HG03025 (cell line): ENCODE results near the gene PTBP1.

Source experiments
- ATAC-seq: cut with Tn5 transposase; IDR thresholded peaks from one replicate; pipeline ENCODE4 v1.9.1; 2021; ENCODE audit warnings: mild to moderate bottlenecking, moderate library complexity; ENCODE audit not compliant: unreplicated experiment, low FRiP score

The PTBP1 gene

GRCh38 chr19:772063-772462, 25.2 kb upstream of the PTBP1 start:
- no peak for ATAC-seq

DNA sequence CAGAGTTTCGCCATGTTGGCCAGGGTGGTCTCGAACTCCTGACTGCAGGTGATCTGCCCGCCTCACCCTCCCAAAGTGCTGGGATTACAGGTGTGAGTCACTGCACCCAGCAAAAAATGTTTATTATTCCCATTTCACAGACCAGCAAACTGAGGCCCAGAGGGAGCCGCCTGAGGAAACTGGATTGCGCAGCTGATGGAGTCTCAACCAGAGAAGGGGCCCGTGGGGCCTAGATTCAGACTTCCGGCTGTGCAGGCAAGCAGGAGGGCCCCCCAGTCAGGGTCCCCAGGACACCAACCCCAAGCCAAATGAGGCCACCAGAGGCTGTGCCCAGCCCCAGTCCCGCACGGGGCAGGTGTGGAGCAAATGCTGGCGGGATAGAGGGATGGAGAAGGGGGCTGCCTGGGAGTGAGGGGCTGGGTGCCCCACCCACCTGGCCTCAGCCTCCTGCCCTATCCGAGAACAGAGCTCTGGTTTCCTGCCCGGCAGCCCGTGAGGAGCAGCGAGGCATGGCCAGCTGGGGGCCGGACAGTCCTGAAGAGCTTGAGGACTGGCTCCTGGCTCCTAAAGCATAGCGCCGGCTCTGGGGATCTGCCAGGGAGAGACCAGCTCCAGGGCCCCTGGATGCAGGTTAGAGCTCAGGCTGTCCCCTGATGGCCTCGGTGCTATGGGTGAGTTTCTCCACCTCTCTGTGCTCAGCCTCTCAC, 24.4 kb upstream of the PTBP1 start:
- ATAC-seq: no peak

DNA sequence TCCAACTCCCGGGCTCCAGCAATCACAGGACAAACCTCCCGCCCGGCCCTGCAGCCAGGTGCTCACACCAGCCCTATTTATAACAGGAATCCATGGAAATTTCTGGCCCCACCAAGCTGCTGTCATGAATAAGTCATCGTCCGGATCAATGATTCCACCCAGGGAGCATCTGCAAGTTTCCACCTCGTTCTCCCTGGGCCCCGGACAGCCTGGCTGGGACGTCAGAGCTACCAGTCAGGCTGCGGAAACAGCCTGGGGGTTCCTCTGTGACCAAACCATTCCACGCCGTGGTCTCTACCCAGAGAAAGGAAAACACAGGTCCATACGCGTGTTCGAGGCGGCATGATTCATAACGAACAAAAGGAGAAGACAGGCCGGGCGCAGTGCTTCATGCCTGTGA, 20.7 kb upstream of the PTBP1 start:
- ATAC-seq: no peak

GRCh38 chr19:778910-779653, 18.2 kb upstream of the PTBP1 start:
- no peak for ATAC-seq

DNA sequence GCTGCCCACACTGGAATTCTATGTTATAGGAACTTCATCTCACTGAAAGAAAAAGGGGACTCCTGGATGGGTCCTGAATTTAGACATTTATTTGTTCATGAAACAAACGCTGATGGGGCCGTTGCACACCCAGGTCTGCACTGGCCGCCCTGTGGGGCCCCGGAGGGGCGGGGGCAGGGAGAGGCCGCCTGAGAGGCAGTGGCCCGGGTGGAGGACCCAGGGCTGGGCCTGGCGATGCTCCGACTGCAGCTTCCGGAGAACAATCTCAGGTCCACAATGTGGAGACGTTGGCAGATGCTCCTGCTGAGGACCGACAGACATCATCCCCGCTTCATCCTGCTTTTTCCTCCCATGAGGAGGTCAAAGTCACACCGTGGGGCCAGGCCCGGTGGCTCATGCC, 16.3 kb upstream of the PTBP1 start:
- no peak for ATAC-seq

GRCh38 chr19:781800-782184, 15.5 kb upstream of the PTBP1 start:
- no peak for ATAC-seq

DNA sequence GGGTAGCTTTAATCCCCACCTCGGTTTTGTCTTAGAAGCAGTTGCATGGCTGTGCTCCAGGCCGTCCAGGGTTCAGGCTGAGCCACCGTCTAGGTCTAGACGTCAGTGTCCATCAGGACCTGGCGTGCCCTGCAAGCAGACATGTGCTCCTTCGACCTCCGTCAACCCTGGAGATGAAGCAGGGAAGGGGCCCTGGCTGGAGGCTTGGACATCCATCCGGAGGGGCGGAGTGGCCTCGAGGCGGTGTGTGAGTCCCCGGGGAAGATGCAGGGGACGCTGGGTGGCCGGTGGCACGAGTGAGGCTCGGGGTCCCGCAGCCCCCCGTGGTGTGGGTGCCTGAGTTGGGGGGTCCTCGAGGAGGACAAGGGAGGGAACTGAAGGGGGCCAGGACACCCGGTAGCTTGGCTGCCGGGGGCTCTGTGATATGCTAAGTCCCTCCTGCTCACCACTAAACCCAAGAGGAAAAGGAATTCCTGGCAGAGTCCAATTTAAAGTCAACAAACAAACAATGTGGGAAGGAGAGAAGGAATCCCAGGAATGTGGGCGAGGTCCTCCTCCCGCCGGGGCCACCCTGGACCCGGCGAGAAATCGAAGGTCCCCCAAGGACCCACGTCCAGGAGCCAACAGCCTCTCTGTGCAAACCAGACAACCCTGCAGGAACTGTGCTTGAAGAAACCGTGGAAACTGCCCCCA, 14.9 kb upstream of the PTBP1 start:
- no peak for ATAC-seq

DNA sequence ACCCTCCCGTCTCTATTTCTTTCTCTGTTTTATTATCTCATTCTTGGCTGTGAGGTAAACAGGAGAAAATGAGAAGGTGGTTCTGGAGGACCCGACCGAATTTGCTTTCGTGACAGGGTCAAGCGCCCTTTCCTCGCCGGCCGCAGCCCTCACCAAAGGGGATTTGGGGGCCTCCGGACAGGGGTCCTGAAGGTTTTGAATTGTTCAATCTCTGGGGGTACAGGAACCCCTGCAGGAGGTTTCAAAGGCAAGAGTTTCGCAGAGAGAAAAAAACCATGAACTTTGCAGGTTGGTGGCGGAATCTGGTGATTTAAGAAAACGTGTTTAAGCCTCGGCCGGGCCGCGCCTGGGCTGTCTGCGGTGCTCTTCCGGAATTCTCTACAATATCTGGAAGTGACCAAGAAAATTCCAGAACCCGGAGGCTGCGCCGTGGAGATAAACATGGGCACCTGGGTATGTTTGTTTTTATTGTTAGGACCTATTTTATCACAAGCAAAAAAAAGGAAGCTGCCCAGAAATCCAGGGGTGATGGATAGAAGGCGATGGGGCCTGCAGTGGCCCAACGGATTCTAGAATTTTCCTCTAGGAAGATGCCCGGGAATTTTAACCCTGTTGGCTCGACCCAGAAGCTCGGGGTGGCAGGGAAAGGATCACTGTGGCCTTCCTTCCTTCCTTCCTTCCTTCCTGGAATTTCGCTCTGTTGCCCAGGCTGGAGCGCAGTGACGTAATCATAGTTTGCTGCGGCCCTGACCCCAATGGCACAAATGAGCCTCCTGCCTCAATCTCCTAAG, 14.2 kb upstream of the PTBP1 start:
- no peak for ATAC-seq

GRCh38 chr19:784541-784940, 12.7 kb upstream of the PTBP1 start:
- ATAC-seq: no peak

GRCh38 chr19:787536-787935, 9.7 kb upstream of the PTBP1 start:
- no peak for ATAC-seq

DNA sequence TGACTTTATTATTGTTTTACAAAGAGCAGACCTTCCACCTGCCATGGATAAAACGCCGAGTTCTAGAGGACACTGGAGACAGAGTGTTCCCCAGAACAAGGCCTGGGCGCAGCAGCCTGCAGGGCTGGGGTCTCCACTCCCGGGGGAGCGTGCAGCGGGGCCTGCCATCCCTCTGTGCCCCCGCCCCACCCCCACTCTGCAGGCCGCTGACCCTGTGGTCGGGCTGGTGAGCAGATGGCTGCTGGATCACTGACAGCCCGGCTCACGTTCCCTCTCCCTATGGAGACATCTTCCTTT, 8.6 kb upstream of the PTBP1 start:
- no peak for ATAC-seq

- ATAC-seq: no peak
Measured at GRCh38 chr19:788983-789700, 8.1 kb upstream of the PTBP1 start.

GRCh38 chr19:789701-790060, 7.6 kb upstream of the PTBP1 start:
- ATAC-seq: no peak

DNA sequence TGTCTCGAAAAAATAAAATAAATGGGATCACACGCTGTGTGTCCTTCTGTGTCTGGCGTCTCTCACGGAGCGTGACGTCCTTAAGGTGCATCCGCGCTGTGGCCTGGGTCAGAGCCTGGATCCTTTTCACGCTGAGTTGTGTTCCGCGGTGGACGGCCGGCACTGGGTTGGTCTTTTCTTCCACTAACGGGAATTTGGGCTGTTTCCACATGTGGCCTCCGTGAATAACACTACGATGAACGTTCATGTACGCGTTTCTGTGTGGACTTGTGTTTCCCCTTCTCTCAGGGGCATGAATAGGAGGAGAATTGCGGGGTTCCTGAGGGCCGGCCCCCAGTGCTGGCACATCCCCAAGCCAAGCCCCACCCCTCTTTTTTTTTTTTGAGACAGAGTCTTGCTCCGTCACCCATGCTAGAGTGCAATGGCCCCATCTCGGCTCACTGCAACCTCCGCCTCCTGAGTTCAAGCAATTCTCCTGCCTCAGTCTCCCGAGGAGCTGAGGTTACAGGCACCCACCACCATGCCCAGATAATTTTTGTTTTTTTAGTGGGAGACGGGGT, 6.2 kb upstream of the PTBP1 start:
- no peak for ATAC-seq

DNA sequence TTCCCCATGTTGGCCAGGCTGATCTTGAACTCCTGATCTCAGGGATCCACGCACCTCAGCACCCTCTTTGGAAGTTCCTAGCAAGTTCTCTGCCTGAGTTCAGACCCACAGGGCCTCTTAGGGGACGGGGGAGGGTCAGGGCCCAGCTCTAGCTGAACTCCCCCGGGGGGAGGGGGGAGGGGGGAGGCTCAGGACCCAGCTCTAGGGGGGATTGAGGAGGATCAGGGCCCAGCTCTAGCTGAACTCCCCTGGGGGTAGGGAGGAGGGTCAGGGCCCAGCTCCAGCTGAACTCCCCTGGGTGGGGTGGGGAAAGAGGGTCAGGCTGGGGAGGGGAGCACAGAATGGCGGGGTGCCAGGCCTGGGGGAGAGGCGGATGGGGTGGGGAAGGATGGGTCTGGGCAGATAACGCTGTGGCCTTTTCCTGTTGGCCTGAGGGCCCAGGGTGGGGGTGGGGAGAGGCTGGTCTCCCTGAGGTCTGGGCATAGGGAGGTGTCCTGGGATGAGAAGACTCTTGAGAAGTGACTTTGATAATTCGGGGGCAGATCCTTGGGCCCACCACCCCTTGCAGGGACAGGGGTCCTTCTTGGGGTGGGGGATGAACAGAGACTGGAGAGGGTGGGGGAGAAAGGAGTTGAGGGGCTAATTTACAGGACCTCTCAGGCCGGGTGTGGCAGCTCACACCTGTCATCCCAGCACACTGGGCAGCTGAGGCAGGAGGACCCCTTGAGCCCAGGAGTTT, 5.5 kb upstream of the PTBP1 start:
- no peak for ATAC-seq

DNA sequence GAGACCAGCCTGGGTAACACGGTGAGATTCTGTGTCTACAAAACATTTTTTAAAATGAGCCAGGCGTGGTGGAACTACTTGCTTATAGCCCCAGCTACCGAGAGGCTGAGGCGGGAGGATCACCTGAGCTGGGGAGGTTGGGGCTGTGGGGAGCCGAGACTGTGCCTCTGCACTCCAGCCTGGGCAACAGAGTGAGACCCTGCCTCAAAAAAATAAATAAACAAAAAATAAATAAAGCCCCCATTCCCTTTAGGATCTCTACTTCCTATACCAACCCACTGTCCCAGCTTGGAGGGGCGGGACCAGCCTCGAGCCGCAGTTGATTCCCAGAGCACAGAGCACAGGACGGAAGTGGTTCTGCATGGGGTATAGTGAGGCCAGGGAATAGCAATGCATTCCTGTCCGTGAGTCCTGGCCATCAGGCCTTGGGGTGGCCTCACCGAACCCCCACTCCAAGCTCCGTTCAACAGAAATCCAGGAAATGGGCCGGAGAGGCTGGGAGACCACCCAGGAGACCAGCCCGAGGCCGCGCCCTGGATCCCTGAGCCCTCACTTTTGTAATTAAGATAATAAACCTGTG, 4.9 kb upstream of the PTBP1 start:
- ATAC-seq: no peak

DNA sequence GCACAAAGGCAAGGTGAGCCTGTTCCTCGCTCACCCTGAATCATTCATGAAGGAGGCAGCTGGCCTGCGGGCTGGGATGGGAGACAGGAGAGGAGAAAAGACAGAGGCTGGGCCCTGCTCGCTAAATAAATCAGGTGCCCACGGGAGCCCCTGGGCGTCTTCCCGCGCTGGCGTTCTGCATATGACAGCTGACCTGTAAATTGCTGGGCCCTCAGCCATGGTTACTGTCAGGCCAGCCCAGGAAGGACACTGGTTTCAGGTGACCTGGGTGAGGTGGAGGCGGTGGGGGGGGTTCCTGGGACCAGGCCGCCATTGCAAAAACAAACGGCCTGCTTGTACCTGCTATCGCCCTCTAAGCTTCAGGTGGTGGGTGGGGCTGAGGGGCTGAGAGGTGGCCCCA, 3.4 kb upstream of the PTBP1 start:
- ATAC-seq: no peak

GRCh38 chr19:795073-795611, 2.1 kb upstream of the PTBP1 start:
- no peak for ATAC-seq
